GM18526 (cell line): ENCODE results near the gene SCYGR2.

Experiments used
- POLR2A ChIP-seq: IDR thresholded peaks from 3 replicates; pipeline ENCODE4 v1.6.1; 2011; ENCODE audit not compliant: insufficient read length; ENCODE audit errors: extremely low read depth

The SCYGR2 gene

GRCh38 chr2:227602358-227602757 is 3.7 kb downstream of the SCYGR2 start:
- TF ChIP-seq POLR2A = no peak

DNA sequence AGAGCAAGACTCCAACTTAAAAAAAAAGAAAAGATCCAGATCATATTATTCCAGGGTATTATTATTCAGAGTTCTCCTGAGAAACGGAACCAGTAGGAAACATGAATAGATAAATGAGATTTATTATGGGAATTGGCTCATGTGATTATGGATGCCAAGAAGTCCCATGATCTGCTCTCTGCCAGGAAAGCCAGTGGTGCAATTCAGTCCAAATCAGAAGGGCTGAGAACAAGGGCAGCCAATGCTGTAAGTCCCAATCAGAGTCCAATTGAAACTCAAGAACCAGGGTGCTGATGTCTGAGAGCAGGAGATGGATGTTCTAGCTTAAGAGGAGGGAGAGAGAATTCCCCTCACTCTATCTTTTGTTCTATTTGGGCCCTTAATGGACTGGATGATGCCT is 7.8 kb downstream of the SCYGR2 start:
- no peak for TF ChIP-seq POLR2A

GRCh38 chr2:227607941-227608340 is 9.2 kb downstream of the SCYGR2 start:
- TF ChIP-seq POLR2A = no peak

DNA sequence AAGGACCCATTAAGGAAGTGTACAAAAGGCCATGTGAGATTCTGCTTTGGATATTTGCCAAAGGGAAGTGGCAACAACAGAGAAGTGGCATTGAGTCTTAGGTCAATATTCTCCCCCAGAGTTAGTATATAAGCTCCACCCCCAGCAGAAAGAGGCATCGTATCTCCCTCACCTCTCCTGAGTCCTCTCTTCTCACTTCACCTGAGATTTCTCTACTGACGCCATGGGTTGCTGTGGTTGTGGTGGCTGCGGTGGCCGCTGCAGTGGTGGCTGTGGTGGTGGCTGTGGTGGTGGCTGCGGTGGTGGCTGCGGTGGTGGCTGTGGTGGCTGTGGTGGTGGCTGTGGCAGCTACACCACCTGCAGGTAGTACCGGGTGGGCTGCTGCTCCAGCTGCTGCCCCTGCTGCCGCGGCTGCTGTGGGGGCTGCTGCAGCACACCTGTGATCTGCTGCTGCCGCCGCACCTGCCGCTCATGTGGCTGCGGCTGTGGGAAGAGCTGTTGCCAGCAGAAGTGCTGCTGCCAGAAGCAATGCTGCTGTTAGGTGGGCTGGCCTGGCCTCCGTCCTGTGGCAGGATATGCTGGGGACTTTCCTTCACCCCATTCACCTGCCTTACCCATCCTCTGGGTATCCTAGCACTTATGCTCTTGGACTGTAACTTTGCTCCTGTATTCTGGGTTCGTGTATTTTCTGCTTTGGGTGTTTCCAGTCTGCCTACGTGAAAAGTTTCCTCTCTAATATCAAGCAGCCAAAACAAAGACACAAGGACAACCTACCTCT is 10.1 kb downstream of the SCYGR2 start:
- no peak for TF ChIP-seq POLR2A

- no peak for TF ChIP-seq POLR2A
Measured at GRCh38 chr2:227610123-227610522, 11.4 kb downstream of the SCYGR2 start.

DNA sequence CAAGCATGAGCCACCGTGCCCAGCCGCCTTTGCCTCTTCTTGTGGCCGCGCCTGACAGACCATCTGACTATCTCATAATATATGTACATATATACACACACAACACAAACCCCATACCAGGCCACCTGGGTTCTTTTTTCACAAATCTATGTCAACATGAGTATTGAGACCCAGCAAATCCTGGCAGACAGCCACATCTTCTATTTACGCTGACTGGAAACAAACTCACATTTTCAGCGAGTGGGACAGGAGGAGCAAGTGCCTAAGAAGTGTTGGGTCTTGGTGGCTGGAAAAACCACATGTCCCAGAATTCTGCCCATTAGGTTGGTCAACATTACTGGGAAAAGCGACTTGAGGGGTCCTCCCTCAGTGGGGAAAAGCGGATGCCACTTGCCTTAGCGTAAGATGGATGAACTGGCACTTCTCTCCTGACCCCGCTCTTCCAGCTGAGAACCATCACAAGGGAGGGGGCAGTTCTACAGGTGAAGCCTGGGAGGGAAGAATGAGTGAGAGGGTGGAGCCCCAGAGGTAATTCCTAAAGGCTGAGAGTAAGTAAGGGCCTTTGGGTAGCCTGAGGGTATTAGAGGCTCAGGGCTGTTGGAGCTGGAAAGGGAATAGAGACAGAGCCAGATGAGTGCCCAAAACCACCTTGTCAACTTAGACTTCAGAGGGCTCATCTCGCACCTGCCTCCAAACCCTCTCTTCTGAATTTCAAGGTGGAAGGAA is 14.0 kb downstream of the SCYGR2 start:
- TF ChIP-seq POLR2A = no peak

DNA sequence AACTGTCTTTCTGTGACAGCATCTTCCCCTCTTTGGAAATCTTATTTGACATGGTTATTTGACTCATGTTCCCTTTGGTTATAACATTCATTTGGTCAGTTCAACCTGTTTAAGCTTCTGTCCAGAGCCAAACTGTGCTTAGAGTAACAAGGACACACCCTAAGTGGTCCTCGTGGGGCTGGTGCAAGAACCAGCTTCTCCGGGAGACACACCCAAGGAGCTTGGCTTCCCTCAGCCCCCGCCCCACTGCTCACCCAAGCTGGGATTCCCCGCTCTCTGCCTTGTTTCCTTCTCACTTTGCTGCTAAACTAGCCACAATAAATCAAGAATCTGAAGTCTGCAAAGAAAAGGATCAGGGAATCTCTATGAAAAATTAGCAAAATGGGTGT is 14.6 kb downstream of the SCYGR2 start:
- TF ChIP-seq POLR2A = no peak

- no peak for TF ChIP-seq POLR2A
Measured at GRCh38 chr2:227614246-227614645, 15.6 kb downstream of the SCYGR2 start.

DNA sequence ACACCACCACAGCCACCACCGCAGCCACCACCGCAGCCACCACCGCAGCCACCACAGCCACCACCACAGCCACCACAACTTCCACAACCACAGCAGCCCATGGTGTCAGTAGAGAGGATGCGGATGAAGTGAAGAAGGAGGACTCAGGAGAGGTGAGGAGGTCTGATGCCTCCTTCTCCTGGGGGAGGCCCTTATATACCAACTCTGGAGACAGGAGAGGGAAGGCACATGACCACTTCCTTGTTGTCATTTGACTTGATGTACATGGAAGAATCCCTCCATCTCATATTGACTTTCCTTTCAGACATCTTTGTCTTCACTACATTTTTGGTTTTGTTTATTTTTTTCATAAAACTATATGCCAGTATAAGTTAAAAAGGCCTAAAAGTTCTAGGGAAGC is 16.0 kb downstream of the SCYGR2 start, which contains the start of gene SCYGR3:
Gene SCYGR3, minus strand, starts transcription at position 101 of the 400 bp plus-strand sequence. Its CDS starts 0 bp downstream, at position 101.
- TF ChIP-seq POLR2A = no peak

DNA sequence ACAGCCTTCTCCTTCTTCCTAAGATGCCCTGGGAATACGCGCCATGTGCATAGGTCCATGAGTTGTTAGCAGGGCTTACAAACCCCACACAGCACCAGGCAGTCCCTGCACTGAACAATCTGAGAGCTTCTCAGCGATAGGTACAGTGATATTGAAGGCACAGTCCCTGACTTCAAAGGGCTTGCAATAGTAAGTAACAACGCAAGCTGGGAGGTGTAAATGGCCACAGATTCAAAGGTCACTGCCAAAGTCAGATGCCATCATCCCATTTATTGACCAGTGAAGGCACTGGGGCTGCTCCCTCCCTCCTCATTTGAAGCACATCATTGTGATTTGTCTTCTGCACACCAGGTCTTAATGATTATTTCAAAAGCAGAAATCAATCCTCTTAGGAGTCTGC is 16.5 kb downstream of the SCYGR2 start:
- no peak for TF ChIP-seq POLR2A

DNA sequence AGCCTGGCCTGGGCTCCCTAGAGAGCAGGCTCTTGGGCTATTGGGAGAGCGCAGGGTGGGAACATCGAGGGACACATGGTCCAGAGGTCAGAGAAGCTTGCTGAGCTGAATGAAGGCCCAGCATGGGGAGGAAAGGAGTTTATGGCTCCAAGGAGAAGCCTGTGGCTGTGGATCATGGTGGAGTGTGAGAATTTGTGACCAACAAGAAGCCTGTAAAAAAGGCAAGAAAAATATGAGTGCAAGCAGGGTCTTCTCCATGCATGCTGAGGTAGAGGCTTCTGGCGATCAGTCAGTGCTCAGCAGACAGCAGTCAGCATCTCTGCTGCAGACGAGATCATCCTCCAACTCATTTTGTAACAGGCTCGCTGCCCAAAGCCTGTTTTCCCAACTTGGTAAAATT is 17.2 kb downstream of the SCYGR2 start:
- no peak for TF ChIP-seq POLR2A

- no peak for TF ChIP-seq POLR2A
Measured at GRCh38 chr2:227616631-227617030, 17.9 kb downstream of the SCYGR2 start.

GRCh38 chr2:227617316-227618230 is 18.9 kb downstream of the SCYGR2 start, which contains the start of gene SCYGR4:
Gene SCYGR4, plus strand, starts transcription at chr2:227617498. Its CDS starts 0 bp downstream, at chr2:227617498.
- no peak for TF ChIP-seq POLR2A

DNA sequence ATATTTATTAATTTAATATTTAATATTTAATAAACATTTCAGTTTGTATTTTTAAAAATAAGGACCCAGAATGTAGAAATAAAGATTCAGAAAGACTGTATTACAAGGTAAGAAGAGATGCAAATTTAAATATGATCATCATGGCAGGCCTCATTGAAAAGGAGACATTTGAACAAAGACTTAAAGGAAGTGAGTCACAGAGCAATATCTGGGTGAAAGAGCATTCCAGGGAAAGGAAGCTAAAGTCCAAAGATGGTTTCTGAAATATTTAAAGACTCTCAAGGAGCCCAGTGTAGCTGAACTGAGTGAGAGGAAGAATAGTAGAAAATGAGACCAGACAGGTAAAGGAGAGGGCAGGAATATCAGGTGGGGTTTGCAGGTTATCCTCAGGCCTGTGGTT is 24.5 kb downstream of the SCYGR2 start:
- TF ChIP-seq POLR2A = no peak

GRCh38 chr2:227625420-227625819 is 26.7 kb downstream of the SCYGR2 start:
- TF ChIP-seq POLR2A = no peak
